ENCODE results near the gene SPEM2. TPM values are rescaled to one million over a fixed set of nuclear protein-coding genes. Genes with fewer than 3 reads are reported as not detected.

SPEM2 gene
- total RNA-seq, 1 experiment from 2014 or later = not detected

DNA sequence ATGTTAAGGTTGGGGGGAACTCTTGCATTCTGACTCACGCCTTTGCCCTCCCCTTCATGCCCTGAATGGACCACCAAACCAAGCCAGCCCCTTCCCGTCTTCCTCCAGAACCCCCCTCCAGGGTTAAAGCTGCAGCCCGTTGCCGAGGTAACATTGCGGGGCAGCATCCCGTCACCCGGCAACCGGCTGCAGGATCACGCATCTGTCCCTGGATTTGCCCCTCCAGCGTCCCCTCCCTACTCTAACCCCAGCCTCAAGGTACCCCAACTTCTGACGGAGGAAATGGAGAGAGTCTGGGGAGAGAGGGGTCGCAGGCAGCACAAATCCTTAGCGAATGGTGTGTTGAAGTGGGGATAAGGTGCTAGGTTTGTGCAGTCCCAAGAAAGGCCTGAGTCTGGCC, 18.3 kb upstream of the SPEM2 start:
- no peaks in the 10 kb centered on the region for H3K27me3 ChIP-seq (ENCODE audit: low read length)
- no peaks in the 10 kb centered on the region for H3K36me3 ChIP-seq (ENCODE audit: low read depth, low read length)
- no peak for DNase-seq
- intact Hi-C loops (cut with micrococcal nuclease) = no loop called here
- H3K9ac ChIP-seq (ENCODE audit: low read length) = no peak overlapping the region
- no peaks in the 10 kb centered on the region for H3K9me2 ChIP-seq (replicated peaks; ENCODE audit: low read length)
- no peak overlapping the region for H2AFZ ChIP-seq (ENCODE audit: low read length)
- BruUV-seq (replicated peaks) = no TSS peak
- no peak overlapping the region for H3K4me3 ChIP-seq (ENCODE audit: low read length)
- H4K20me1 ChIP-seq (ENCODE audit: low read length) = no peaks in the 10 kb centered on the region
- TF ChIP-seq, protein P1, sequence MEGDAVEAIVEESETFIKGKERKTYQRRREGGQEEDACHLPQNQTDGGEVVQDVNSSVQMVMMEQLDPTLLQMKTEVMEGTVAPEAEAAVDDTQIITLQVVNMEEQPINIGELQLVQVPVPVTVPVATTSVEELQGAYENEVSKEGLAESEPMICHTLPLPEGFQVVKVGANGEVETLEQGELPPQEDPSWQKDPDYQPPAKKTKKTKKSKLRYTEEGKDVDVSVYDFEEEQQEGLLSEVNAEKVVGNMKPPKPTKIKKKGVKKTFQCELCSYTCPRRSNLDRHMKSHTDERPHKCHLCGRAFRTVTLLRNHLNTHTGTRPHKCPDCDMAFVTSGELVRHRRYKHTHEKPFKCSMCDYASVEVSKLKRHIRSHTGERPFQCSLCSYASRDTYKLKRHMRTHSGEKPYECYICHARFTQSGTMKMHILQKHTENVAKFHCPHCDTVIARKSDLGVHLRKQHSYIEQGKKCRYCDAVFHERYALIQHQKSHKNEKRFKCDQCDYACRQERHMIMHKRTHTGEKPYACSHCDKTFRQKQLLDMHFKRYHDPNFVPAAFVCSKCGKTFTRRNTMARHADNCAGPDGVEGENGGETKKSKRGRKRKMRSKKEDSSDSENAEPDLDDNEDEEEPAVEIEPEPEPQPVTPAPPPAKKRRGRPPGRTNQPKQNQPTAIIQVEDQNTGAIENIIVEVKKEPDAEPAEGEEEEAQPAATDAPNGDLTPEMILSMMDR (conservative IDR thresholded peaks at IDR 0.05; ENCODE audit: low read depth, low read length) = no peak
- TF ChIP-seq EZH2 (IDR thresholded peaks at IDR 0.05; ENCODE audit: low read length, unreplicated experiment) (no peak), EZH2phosphoT487 (IDR thresholded peaks at IDR 0.05; ENCODE audit: borderline replicate concordance, low read length) (no peak)
- H3F3A ChIP-seq (ENCODE audit: low read length, unreplicated experiment) = no peaks in the 10 kb centered on the region
- no peaks in the 10 kb centered on the region for H3K9me3 ChIP-seq (ENCODE audit: low read length)
- CTCF ChIA-PET = no interaction called here
- no peak overlapping the region for H3K4me2 ChIP-seq (ENCODE audit: low read length)
- no peak for ATAC-seq
- H3K79me2 ChIP-seq (ENCODE audit: low read length) = peaks cover 6% of the 10 kb centered on the region; the same call in 1 of the 2 replicates
- H3K27ac ChIP-seq (ENCODE audit: low read length) = no peak overlapping the region
- peaks cover 9% of the 10 kb centered on the region for H3K4me1 ChIP-seq (ENCODE audit: insufficient read depth, low read length)
- POLR2A ChIA-PET (ENCODE audit: unreplicated experiment) = interaction anchor here (0.7 kb wide), 1 partner anchor 618 kb away, joined by 3 read pairs; no protein-coding TSS in a partner anchor

DNA sequence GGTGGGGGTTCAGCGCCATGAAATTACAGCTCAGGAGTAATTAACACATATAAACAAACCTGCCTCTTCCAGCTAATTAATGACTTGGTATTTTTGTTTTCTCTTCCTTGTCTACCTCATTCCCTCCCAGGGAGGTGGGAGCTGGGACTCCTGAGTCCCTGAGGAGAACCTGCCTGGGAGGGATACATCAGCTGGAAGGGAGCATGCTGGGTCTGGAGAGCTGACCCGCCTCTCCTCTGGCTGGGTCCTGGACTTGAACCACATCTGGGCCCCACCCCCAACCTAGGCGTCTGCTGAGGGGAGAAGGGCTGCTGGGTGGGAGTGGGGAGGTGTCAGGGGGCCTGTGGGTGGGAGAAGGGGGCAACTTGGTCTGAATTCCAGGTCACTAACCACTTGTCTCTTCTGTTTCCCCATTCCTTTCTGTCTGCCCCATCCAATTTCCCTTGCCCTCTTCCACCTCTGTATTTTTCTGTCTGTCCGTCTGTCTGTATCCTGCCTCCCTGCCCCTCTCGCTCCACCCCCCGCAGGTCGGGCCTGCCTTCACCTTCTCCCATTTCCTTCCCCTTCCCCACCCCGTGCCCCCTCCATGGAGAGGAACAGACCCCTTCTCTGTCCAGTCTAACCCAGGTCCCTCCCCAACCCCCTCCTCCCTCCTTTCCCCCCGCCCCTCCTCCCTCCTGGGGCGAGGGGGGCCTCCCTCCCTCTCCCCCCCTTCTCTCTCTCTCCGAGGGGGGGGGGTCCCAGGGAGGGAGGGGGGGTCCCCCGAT, 17.7 kb upstream of the SPEM2 start, which contains the start of gene NLGN2:
Gene NLGN2 (plus strand): TSS at position 361 of the 767 bp plus-strand sequence. CDS start 411 bp downstream, outside the sequence.
- Histone ChIP-seq H3K27ac (ENCODE audit: low read length) (no peak within 1 kb of the TSS), H3K4me2 (ENCODE audit: low read length) (no peak within 1 kb of the TSS), H3K27me3 (ENCODE audit: low read length) (no peaks in the 10 kb centered on the region), H2AFZ (ENCODE audit: low read length) (no peak within 1 kb of the TSS), H3F3A (ENCODE audit: low read length, unreplicated experiment) (no peaks in the 10 kb centered on the region), H3K36me3 (ENCODE audit: low read depth, low read length) (no peaks in the 10 kb centered on the region), H3K9me3 (ENCODE audit: low read length) (no peaks in the 10 kb centered on the region), H3K9ac (ENCODE audit: low read length) (no peak within 1 kb of the TSS), H4K20me1 (ENCODE audit: low read length) (no peaks in the 10 kb centered on the region), H3K4me1 (ENCODE audit: insufficient read depth, low read length) (peaks cover 9% of the 10 kb centered on the region), H3K79me2 (ENCODE audit: low read length) (peaks cover 6% of the 10 kb centered on the region; the same call in 1 of the 2 replicates), H3K9me2 (replicated peaks; ENCODE audit: low read length) (no peaks in the 10 kb centered on the region), H3K4me3 (ENCODE audit: low read length) (no peak within 1 kb of the TSS)
- CTCF ChIA-PET = no interaction called here
- TF ChIP-seq EZH2phosphoT487 (IDR thresholded peaks at IDR 0.05; ENCODE audit: borderline replicate concordance, low read length) = no peak
- no peak for TF ChIP-seq EZH2 (IDR thresholded peaks at IDR 0.05; ENCODE audit: low read length, unreplicated experiment)
- TF ChIP-seq, protein P1 (conservative IDR thresholded peaks at IDR 0.05; ENCODE audit: low read depth, low read length) = no peak
- POLR2A ChIA-PET (ENCODE audit: unreplicated experiment) = interaction anchor here (0.7 kb wide), 1 partner anchor 617 kb away, joined by 3 read pairs; no protein-coding TSS in a partner anchor
- no TSS peak for BruUV-seq (replicated peaks)
- intact Hi-C loops (cut with micrococcal nuclease) = no loop called here
- DNase-seq (no peak), ATAC-seq (no peak)

DNA sequence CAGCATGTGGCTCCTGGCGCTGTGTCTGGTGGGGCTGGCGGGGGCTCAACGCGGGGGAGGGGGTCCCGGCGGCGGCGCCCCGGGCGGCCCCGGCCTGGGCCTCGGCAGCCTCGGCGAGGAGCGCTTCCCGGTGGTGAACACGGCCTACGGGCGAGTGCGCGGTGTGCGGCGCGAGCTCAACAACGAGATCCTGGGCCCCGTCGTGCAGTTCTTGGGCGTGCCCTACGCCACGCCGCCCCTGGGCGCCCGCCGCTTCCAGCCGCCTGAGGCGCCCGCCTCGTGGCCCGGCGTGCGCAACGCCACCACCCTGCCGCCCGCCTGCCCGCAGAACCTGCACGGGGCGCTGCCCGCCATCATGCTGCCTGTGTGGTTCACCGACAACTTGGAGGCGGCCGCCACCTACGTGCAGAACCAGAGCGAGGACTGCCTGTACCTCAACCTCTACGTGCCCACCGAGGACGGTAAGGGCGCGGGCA, 17.1 kb upstream of the SPEM2 start:
- ATAC-seq = no peak
- no peak overlapping the region for H3K4me2 ChIP-seq (ENCODE audit: low read length)
- H3K4me3 ChIP-seq (ENCODE audit: low read length) = no peak overlapping the region
- no peaks in the 10 kb centered on the region for H3K9me2 ChIP-seq (replicated peaks; ENCODE audit: low read length)
- no peaks in the 10 kb centered on the region for H3K9me3 ChIP-seq (ENCODE audit: low read length)
- BruUV-seq (replicated peaks) = no TSS peak
- POLR2A ChIA-PET (ENCODE audit: unreplicated experiment) = no interaction called here
- no peak overlapping the region for H2AFZ ChIP-seq (ENCODE audit: low read length)
- no peak overlapping the region for H3K27ac ChIP-seq (ENCODE audit: low read length)
- no peaks in the 10 kb centered on the region for H3K79me2 ChIP-seq (ENCODE audit: low read length)
- DNase-seq = no peak
- intact Hi-C loops (cut with micrococcal nuclease) = no loop called here
- H3K4me1 ChIP-seq (ENCODE audit: insufficient read depth, low read length) = peaks cover 4% of the 10 kb centered on the region; the same call in 1 of the 2 replicates
- H3K27me3 ChIP-seq (ENCODE audit: low read length) = no peaks in the 10 kb centered on the region
- no peaks in the 10 kb centered on the region for H4K20me1 ChIP-seq (ENCODE audit: low read length)
- no peak overlapping the region for H3K9ac ChIP-seq (ENCODE audit: low read length)
- H3K36me3 ChIP-seq (ENCODE audit: low read depth, low read length) = no peaks in the 10 kb centered on the region
- no peaks in the 10 kb centered on the region for H3F3A ChIP-seq (ENCODE audit: low read length, unreplicated experiment)
- CTCF ChIA-PET = no interaction called here
- TF ChIP-seq EZH2phosphoT487 (IDR thresholded peaks at IDR 0.05; ENCODE audit: borderline replicate concordance, low read length) (no peak), EZH2 (IDR thresholded peaks at IDR 0.05; ENCODE audit: low read length, unreplicated experiment) (no peak)
- TF ChIP-seq, protein P1 (conservative IDR thresholded peaks at IDR 0.05; ENCODE audit: low read depth, low read length) = no peak
